HG02610 (cell line): ENCODE measurements around the gene GAS6.
"Not testable (repeated sequence)": the region's sequence is repeated elsewhere in the genome, so short reads cannot be mapped to it uniquely, and the experiment has no call there.

Experiments
- ATAC-seq: cut with Tn5 transposase; IDR thresholded peaks from one replicate; pipeline ENCODE4 v1.9.1; 2021; ENCODE audit warnings: mild to moderate bottlenecking, moderate library complexity; ENCODE audit not compliant: unreplicated experiment

The GAS6 gene

GRCh38 chr13:113826446-113826845 is 37.4 kb downstream of the GAS6 start:
- ATAC-seq, result not testable (repeated sequence)

GRCh38 chr13:113825841-113826240 is 38.0 kb downstream of the GAS6 start:
- no peak for ATAC-seq

- no peak for ATAC-seq
Measured at GRCh38 chr13:113823771-113824170, 40.1 kb downstream of the GAS6 start.

GRCh38 chr13:113822956-113823744 is 40.7 kb downstream of the GAS6 start:
- no peak for ATAC-seq

- no peak for ATAC-seq
Measured at GRCh38 chr13:113822266-113822665, 41.6 kb downstream of the GAS6 start.

- ATAC-seq, result no peak
Measured at GRCh38 chr13:113821847-113822246, 42.0 kb downstream of the GAS6 start.

- no peak for ATAC-seq
Measured at GRCh38 chr13:113820813-113821651, 42.8 kb downstream of the GAS6 start.

- no peak for ATAC-seq
Measured at GRCh38 chr13:113819731-113820715, 43.9 kb downstream of the GAS6 start.

GRCh38 chr13:113819341-113819730 is 44.5 kb downstream of the GAS6 start:
- ATAC-seq, result no peak

- no peak for ATAC-seq
Measured at GRCh38 chr13:113818700-113819295, 45.1 kb downstream of the GAS6 start.

GRCh38 chr13:113817860-113818691 is 45.8 kb downstream of the GAS6 start:
- ATAC-seq, result no peak

GRCh38 chr13:113816946-113817859 is 46.7 kb downstream of the GAS6 start:
- no peak for ATAC-seq

- ATAC-seq, result no peak
Measured at GRCh38 chr13:113816254-113816929, 47.5 kb downstream of the GAS6 start.

GRCh38 chr13:113815151-113816058 is 48.5 kb downstream of the GAS6 start:
- no peak for ATAC-seq

- ATAC-seq, result no peak
Measured at GRCh38 chr13:113814435-113814821, 49.4 kb downstream of the GAS6 start.

GRCh38 chr13:113813749-113814434 is 50.0 kb downstream of the GAS6 start:
- ATAC-seq, result no peak
